Activated CD8-positive, alpha-beta memory T cell treated with anti-CD3 and anti-CD28 coated beads for 1 hour (primary cell): ENCODE measurements around the gene KRTAP10-10.
"Not testable (repeated sequence)": the region's sequence is repeated elsewhere in the genome, so short reads cannot be mapped to it uniquely, and the experiment has no call there.

Experiments used
- DNase-seq, 2 donors: peaks; one replicate each; pipeline ENCODE4 v3.0.0-alpha.2; 2020; ENCODE audit warnings: low read depth in 1 of 2; ENCODE audit errors: extremely low read depth in 1 of 2

KRTAP10-10 gene

DNA sequence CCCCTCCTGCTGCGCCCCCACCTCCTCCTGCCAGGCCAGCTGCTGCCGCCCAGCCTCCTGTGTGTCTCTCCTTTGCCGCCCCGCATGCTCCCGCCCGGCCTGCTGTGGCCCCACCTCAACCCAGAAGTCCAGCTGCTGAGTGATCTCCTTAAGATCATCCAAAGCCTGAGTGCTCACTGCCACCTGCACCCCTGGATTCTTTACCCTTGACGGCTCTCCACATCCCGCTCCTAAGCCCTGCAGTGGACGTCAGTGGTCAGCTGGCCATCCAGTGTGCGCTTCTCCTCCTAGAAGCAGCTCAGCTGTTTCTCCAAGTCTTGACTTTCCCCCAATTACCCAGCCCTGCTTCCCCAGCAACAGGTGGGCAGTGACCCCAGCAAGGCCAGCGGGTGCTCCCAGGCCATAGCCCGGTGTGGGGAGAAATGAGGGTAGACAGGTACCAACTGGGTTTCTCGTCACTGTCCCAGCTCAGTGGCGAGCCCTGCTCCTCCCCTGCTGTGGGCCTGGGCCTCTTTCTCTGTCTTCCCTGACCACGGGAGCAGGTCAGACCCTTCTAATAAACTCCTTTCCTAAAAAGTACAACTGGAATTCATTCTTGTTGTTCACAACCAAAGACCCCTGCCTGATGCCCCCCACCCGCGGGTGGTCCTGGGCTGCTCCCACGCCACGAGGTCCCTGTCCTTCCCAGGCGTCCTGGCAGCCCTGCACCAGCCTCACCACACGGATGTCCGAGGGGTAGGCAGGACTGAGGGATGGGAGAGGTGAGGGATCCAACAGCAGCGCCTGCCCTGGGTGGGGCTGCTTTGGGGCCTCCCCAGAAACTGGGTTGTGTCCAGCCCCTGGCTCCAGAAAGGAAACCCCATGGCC, 35.3 kb upstream of the KRTAP10-10 start:
- DNase-seq = no peak

GRCh38 chr21:44602463-44602850, 34.7 kb upstream of the KRTAP10-10 start:
- no peak for DNase-seq

GRCh38 chr21:44603109-44603875, 33.9 kb upstream of the KRTAP10-10 start:
- no peak for DNase-seq

GRCh38 chr21:44603911-44604310, 33.2 kb upstream of the KRTAP10-10 start:
- DNase-seq = no peak

DNA sequence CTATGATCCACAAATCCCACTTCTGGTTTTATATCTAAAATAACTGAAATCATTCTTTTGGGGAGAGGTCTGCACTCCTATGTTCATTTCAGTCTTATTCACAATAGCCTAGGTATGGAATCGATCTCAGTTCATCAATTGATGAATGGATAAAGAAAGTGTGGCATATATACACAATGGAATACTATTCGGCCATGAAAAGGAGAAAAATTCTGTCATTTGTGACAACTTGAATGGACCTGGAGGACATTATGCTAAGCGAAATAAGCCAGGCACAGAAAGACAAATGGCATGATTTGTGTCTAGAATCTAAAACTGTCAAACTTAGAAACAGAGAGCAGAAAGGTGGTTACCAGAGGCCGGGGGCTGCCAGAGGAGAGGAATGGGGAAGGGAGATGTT, 30.7 kb upstream of the KRTAP10-10 start:
- no peak for DNase-seq

- no peak for DNase-seq
Measured at GRCh38 chr21:44609193-44609592, 28.0 kb upstream of the KRTAP10-10 start.

GRCh38 chr21:44610157-44610843, 26.9 kb upstream of the KRTAP10-10 start:
- DNase-seq = not testable (repeated sequence)

DNA sequence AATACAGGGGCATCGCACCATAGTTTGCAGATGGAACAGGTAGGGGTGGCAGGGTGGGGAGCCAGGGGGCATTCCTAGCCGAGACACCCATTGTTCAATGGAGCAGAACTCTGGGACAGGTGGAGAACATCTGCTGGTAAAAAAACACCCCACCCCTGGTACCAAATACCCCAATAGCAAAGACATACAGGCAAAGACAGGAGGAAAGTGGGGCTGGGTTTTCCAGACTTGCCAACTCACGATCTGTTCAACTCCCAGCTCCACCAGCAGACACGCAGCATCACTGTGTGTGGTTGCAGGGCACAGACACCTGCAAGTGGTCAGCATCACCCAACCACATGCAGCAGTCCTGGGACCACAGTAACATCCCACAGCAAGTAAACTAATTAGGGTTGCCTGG, 25.6 kb upstream of the KRTAP10-10 start:
- no peak for DNase-seq

DNA sequence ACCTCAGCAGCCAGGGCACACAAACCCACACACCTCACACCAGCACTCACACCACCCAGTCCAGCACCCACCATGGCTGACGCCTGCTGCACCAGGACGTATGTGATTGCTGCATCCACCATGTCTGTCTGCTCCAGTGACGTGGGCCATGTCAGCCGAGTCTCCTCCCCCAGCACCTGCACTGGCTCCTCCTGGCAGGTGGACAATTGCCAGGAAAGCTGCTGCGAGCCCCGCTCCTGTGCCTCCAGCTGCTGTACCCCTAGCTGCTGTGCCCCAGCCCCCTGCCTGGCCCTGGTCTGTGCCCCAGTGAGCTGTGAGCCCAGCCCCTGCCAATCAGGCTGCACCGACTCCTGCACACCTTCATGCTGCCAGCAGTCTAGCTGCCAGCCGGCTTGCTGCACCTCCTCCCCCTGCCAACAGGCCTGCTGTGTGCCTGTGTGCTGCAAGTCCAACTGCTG, 25.1 kb upstream of the KRTAP10-10 start, which contains the start of gene KRTAP10-8:
Gene KRTAP10-8, plus strand, starts transcription at position 51 of the 458 bp plus-strand sequence. Its CDS starts 22 bp downstream, at position 73.
- no peak for DNase-seq

DNA sequence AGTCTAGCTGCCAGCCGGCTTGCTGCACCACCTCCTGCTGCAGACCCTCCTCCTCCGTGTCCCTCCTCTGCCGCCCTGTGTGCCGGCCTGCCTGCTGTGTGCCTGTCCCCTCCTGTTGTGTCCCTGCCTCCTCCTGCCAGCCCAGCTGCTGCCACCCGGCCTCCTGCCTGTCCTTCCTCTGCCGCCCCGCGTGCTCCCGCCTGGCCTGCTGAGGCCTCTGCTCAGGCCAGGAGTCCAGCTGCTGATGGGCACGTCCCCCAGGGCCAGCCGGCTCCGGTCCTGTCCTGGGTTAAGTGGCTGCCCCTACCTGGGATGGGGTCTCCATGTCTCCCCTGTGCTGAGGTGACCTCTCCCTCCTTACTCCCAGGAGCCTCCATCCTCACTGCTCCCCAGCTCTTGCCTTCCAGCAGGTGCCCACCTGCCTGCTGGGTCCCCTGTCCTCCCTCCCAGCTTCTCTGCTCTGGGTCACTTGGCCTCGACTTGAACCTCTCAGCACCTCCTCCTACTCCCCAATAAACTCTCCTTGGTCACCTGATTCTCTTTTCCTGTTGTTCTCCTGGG, 24.4 kb upstream of the KRTAP10-10 start:
- DNase-seq = no peak

DNA sequence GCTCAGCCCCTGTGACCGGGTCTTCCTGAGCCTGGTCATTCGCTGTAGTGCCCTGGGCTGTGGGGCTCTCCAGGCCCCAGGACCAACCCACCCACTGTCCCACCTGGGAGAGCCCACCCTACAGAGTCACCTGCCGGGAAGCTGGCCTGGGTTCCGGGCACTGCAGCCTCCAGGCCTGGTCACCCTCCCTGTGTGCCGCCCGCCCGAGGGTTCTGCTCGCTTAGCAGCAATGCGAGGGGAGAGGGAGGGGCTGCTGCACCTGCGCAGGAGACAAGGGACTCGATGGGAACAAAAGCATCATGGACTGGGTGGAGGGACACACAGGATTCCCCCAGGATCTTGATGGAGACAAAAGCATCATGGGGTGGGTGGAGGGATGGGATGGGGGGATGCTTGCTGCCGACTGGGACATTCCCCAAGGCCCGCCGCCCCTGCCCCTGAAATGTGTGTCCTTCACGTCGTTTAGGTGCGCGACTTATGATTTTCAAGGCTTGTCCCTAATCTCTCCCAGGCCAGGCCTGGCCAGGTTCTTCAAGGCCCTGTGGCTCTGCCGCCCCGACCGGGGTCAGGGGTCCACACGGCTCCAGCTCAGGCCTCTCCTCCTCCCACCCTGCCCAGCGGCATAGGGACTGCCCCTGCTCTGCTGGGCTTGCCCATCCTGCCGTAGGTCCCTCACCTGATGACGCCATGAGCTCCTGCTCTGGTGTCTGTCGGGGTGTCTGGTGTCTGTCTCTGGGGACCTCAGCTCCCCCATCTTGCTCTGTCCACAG, 23.6 kb upstream of the KRTAP10-10 start:
- no peak for DNase-seq

- DNase-seq = no peak
Measured at GRCh38 chr21:44614161-44614631, 23.0 kb upstream of the KRTAP10-10 start.

- DNase-seq = no peak
Measured at GRCh38 chr21:44614961-44615391, 22.2 kb upstream of the KRTAP10-10 start.

- DNase-seq = no peak
Measured at GRCh38 chr21:44615466-44615865, 21.7 kb upstream of the KRTAP10-10 start.

GRCh38 chr21:44615911-44616590, 21.1 kb upstream of the KRTAP10-10 start:
- DNase-seq = no peak

DNA sequence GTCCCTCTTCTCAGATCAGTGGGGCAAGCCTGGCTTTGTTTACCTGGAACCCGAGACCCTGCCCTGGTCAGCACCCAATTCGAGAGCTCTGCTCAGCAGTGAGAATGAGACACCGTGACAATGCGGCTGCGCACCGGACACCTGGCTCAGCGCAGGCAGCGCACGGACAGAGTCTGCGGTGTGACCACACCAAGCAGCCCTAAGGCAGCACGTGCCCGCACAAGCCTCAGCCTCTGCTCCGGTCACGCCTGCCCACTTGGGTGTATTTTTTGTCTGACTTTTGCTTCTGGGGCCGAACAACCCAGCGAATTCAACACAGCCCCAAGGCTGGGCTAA, 20.6 kb upstream of the KRTAP10-10 start:
- no peak for DNase-seq

DNA sequence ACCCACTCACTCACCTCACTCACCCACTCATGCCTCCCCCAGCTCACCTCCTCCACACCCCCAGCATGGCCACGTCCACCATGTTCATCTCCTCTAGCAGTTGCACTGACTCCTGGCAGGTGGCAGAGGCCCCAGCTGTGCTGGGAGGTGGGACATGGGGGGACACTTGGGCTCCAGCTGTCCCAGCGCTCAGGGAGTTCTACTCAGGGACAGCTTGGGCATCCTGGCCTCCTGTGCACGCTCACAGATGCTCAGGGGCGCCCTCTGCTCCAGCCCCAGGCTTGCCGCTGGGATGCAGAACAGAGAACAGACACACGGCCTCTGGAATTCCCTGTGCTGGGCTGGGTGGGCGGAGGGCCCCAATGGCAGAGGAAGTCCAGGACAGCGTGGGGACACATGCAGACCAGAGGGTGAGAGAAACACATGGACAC, 20.1 kb upstream of the KRTAP10-10 start:
- DNase-seq = no peak

DNA sequence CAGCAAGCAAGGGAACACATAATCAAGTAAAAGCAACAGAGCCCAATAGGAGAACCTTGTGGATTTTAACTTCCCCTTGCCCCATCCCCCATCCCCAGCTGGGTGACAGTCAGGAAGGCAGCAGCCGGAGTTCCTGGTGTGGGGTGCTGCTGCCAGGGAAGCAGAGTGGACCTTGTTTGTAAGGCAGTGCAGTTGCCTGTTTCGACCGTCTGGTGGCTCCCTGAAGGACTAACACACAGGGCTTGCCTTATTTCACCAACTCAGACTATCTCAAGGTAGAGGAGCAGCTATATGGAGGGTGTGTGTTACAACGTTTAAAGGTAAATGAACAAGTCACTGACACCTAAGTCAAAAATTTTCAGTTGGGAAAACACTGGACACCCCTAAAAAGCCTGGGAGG, 18.7 kb upstream of the KRTAP10-10 start:
- DNase-seq = no peak

DNA sequence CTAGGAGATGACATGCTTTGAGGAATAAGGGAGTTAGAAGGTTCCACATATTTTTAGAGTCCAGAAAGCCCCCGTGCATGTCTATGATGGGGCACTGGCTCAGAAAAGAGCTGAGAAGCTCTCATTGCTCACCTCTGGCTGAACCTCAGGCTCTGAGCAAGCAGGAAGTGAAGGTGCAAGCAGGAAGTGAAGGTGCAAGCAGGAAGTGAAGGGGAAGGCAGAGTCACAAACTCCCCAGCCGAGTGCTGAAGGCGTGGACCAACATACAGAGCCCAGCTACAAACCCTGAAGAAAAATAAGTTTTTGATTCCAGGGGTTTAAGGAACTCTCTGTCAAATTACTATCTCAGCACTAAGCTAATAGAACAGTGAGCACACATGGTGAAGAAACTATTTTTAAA, 18.2 kb upstream of the KRTAP10-10 start:
- DNase-seq = peak; percentile 23 to 25
